ENCODE measurements around the gene DLL4.

GRCh38 chr15:40893019-40893670 is 36.0 kb upstream of the DLL4 start:
- TF ChIP-seq CTCF (IDR thresholded peaks at IDR 0.05), result no peak
- no peak for TF ChIP-seq POLR2A (IDR thresholded peaks at IDR 0.05)

All from heart left ventricle (tissue), 13 donors.